GOT3 (cell line): ENCODE results near the gene IGSF9.
A peak's percentile ranks its signal among the peaks of the same experiment; 100 is the strongest.

Experiments used
- DNase-seq: peaks from one replicate; lab custom pipeline; 2025; ENCODE audit warnings: mixed read lengths; lab: John Stamatoyannopoulos, UW

Gene IGSF9

DNA sequence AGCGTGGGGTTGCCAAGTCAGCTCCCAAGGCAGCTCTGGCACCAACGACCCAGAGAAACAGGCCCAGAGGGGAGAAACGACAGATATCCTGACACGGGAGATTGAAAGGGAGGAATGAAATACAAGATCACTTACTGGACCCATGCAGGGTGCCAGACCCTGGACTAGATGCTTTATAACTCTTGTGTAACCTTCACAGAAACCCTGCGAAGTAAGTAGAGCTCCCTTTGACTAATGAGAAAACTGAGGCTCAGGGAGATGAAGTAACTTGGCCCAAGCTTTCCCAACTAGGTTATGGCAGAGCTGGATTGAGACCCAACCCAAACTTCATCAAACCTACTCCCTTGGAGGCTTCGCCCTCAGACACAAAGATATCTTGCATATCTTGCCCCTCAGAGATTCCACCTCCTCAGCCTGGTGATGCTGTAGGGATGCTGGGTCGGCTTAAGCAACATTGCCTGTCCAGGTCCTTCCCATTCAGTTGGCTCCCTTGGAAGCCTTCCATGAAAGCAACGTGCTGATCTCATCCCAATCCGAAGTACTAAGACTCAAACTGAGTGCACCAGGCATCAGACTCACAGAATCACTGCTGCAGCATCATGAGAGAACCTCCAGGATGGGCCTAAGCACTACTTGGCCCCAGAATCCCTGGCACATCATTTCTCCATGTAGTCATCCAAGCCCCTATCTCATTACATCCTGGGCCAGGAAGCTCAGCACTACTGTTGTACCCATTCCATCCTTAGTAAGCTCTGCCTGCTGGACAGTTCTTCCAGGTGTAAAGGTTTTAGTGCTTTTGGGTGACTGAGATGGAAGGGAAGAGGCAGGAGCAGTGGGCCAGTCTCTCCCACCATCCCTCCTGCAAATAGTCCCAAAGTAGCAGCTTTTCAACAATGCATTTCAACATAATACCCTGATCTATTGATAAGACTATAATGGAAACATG, 1.1 kb upstream of the IGSF9 start:
- DNase-seq: no peak

DNA sequence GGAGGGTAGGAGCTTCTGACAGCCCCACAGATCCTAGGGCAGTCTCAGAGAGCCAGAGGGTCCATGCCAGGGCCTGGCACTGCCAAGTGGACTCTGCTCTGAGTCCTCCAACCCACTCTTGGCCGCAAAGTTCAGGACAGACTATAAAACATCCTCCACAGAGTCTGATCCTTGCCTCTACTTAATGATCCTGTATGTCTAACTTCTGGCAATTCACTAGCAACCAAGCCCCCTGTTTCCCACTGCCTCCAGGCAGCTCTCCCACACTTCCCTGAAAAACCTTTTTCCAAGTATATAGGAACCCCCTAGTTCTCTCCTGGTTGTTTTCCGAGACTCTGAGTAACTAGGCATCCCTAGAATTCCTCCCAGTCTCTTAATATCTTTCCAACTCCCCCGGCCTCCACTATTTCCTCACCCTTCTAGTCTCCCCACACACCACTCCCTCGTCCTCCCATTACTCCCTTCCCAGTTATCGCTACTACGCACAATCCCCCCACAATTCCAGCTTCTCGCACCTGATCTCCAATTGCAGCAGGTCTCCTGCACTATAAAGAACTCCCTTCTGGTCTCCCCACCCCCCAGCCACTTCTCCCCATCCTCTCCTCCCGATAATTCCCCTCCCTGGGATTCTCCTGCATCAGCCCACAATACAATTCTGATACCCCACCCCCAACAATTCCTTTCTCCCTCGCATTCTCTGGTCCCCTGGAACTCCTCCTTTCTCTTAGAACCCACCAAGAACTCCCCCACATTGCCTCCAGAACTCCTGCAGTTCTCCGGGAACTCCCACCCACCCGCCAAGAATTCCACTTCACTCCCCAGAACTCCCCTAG, 574 bp downstream of the IGSF9 start:
- DNase-seq: no peak

DNA sequence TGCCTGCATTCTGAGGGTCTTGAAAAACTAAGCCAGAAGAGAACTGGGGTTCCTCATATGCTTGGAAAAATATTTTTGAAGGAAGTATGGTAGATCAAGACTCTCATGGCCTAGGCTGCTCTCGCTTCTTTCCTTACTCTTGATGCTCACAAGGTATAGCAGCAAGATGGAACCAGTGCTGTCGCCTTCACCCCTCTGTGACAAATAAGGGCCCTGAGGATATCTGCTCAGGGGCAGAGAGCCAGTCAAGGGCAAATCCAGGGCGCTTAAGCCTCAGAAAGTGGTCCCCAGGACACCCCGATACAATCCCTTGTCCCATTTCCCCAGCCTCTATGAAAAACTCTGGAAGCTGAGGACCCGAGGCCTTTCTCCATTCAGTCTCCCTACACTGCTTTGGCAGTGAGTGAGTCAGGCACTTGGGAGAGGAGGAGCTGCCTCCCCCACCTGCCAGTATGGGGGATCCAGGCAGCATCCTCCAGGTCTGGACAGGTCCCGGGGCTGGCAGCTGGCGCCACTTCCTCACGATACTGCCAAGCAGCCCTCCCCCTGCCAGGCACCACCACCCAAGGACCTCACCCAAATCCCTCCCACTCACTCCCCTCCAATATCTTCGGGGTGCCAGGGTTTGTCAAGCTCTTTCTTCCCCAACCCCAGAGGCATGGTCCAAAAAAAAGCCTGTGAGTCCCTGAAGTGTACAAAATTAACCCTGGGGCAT, 1.3 kb downstream of the IGSF9 start:
- DNase-seq: no peak

DNA sequence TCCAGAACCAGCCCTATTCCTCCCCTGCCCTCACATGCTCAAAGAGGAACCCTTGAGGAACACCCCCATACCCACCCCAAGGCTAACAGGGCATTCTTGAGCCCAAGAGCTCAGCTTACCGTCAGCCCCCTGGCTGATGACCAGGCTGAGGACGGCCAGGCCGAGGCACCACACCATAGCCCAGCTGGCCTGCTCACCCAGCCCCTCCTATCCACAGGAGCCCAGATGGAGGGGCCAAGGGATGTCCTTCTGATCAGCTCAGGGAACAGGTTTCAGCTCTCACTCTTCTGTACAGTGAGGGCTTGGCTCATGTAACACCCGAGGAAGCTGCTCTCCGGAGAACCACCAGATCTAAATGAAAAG, 2.2 kb downstream of the IGSF9 start:
- no peak for DNase-seq

DNA sequence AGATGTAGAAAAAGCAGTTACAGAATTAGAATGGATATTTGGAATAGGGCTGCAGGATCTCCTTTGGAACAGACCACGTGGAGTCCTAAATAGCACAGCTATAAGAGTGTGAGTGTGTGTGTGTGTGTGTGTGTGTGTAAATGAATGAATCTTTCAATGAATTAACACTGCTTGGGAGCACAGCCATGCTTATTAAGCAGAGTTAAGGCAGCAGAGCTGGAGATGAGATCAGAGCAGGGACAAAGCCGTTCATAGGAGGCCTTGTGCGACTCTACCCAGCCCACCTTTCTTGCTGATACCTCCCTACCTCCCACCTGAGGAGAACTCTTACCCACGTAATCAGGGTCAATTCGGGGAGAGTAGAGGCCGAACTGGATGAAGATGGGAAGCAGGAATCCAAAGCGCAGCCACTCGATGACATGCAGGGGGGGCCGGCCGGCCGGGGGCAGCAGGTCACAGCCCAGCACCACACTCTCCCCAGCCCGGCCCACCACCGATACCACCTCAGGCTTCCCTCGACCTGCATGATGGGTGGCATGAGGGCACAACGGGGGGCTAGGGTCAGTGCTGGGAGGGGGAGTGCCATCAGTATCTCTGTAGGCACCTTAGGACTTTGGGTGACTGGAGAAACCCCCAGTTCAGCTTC, 2.7 kb downstream of the IGSF9 start:
- no peak for DNase-seq

DNA sequence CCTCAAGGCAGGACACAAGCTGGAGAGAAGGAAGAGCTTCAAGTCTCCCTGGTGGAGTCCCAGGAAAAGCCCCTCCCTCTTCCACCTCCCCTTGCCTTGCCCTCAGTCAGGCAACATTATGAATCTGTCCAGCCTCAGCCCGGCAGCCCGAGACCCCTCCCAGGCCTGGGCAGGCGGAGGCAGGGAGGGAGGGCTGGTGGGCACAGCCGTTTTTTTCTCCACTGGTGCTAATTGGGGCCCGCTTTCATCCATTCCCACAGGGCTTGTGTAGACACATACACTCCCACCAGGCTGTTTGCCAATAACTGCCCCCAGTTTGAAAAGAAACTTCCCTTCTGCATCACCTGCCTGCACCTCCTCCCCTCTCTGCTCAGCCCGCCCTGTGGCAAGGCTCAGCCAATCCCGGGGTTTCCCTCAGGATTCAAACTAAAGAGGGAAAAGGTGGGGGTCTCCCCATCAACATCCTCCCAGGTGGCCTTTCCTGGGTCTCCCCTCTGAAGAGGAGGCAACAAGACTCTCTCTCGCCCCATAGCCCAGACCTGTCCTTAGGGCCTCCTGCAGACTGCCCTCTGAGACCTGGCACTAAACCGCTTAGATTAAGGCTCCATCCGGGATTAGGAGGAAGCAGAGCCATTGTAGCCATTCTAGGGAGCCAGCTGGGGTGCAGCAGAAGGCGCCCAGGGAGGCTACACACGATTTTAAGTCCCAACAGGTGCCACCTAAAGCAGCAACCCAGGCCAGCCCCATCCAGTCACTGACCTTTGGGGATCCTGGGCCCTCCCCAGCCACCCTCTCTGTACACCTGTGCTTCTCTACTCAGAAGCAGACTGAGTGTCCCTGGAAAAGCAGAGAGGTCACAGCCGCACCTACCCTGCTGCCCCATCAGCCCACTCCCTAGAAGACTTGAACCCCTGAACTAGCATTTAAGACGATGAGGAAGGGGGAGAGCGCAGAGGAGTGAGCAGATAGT, 3.5 kb downstream of the IGSF9 start:
- no peak for DNase-seq

DNA sequence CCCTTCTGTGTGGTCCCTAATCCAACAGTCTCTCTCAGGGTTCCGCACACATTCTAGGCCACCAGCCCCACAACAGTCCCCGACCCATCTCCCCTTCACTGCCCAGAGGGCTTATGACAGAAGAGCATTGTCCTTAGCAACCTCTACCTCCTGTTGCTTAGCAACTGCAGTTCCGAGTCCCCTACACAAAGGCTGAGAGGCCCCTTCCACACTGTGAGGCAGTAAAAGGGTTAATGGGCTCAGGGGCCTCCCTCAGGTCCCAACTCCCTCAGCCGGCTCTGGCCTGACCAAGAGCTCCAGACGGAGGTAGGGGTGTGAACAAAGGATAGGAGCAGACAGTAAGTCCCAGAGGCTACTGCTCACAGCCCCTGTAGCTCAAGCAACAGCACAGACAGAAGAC, 4.3 kb downstream of the IGSF9 start:
- DNase-seq: no peak

DNA sequence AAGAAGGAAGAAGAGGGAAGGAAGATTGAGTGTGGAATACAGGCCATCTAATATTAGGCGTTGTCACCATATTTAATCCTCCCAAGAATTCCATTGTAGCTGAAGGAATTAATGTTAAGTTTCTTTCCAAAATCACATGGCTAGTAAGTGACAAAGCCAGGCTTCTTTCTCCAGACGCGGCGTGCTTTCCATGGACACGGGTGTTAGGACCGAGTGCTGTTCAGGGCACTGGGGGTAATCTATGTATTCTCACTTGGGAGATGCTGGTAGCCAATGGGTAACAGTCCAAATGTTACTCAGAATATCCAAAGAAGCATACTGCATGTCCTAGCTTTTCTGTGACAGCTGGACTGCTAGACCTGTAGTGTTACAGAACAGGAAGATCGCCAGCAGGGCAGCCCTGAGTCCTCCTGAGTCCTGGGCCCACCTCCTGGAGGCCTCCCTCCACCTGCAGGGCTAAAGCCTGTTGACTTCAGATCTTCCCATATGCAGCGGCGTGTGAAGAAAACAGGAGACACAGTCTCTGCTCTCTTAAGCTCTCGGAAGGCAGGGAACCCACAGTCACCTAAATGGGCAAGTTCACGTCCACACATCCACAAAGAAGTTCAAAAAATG, 5.3 kb downstream of the IGSF9 start:
- no peak for DNase-seq

DNA sequence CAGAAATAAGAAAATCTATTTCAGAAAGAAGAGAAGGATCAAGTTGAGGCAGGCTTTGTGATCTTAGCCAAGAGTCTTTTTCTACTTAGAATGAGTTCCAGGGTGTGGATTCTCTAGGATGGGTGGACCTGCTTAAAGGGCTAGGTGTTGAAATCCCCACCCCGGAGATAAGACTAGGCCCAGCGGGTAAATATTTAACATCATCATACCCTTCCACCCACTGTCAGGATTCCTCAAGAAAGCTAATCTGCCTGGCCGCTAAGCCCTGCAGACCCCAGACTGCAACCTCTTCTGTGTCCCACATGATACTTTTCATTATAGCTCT, 5.8 kb downstream of the IGSF9 start:
- no peak for DNase-seq

DNA sequence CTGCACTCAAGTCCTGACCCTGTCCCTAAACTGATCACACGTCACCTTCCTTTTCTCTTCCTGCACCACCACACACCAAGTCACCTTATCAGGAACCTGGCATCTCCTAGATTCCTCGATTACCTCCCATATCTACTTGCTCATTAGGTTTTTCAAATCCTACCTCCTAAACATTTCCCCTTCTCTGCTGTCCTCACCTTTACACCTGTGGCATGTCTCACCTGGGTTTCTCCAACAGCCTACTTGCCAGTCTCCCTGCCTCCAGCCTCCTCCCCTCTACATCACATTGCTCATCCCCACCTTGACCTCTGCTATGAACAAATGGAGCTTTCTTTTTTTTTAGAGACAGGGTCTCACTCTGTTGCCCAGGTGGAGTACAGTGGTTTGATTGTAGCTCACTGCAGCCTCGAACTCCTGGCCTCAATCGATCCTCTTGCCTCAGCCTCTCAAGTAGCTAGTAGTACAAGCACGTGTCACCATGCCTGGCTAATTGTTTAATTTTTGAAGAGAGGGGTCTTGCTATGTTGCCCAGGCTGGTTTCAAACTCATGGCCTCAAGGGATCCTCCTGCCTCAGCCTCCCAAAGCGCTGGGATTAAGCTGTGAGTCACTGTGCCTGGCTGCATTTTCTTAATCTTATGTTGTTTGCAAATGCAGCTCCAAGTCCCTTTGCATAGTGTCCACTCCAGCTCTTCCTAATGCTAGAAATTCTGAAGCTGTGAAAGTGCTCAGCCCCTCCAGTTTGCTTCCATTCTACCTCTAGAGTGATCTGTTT, 6.3 kb downstream of the IGSF9 start:
- no peak for DNase-seq

DNA sequence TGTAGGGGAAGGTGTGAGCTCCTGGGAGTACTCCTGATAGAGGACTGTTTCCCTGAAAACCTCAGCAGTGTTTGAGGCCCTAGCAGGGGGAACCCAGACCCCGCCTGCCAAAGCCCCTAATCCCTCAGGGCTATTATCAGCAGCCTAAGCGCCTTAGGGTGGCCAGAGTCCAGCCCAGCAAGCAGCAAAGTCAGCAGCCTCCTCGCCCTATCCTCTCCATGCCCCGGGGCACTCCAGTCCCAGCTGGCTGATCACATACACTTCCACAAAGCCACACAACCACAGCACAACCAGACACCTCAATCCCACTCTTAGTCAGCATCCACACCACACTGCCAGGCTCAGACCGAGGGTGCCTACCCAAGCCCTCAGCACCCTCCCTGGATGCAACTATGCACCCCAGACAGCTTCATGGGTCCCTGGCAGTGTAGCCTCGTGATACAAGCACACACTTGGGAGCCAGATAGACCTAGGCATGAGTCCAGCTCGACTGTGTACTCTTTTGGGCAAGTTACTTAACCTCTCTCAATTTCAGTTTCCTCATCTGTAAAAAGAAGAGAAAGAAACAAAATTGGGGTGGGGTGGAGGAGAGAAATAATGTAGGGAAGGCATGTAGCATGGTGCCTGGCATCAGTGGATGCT, 7.1 kb downstream of the IGSF9 start:
- no peak for DNase-seq

DNA sequence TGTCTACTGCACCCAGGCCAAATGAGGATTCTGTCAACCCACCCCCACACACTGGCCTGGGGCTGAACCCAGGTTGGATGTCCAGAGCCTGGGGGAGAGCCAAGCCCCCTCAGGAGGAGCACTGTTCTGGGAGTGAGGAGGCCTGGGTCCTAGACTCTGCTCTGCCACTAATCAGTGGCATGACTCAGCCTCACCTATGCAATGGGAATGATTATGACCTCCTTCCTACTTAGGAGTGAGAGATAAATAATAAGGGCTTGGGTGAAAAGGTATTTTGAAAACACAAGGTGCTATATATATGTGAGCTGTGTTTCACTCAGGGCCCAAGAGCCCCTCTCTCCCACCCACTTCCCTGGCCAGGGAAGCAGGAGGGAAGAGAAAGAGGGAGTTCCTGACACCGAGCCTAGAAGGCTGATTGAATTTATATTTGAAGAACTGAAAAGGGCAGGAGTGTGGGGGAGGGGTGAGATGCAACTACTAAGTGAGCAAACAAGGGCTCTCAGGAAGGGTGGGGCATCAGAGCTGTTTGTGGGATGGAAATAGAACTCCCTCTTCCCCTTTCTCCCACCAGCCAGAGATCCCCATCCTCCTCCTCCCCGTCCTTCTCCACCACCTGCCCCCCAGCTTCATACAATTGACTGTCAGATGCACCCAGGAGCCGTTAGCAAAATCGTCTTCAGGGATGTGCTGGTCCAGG, 8.2 kb downstream of the IGSF9 start:
- no peak for DNase-seq

DNA sequence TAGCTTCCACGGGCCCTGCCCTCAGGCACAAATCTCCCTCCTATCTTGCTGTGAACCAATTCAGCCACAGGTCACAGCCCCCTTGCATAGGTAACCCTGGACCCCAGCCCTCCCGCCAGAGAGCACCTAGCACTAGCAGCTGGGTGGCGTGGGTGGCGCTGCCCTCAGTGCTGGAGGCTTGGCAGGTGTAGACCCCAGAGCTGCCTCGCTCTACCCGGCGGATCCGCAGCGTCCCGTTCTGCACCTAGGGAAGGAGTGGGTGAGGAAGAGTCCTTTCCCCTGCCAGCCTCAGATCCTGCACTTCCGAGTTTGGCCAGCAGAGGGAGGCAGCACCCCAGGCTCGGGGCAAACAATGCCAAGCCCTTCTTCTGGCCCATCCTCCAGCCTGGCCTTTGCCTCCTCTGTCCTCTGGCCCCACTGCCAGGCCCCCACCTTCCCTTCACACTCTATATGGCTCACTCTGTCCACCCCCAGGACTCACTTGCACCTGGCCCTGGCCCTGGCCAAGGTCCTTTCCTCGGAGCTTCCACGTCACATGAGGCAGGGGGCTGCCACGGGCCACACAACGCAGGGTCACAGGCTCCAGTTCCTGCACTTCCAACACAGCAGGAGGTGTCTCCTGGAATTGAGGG, 9.0 kb downstream of the IGSF9 start:
- DNase-seq: peak; percentile 16

DNA sequence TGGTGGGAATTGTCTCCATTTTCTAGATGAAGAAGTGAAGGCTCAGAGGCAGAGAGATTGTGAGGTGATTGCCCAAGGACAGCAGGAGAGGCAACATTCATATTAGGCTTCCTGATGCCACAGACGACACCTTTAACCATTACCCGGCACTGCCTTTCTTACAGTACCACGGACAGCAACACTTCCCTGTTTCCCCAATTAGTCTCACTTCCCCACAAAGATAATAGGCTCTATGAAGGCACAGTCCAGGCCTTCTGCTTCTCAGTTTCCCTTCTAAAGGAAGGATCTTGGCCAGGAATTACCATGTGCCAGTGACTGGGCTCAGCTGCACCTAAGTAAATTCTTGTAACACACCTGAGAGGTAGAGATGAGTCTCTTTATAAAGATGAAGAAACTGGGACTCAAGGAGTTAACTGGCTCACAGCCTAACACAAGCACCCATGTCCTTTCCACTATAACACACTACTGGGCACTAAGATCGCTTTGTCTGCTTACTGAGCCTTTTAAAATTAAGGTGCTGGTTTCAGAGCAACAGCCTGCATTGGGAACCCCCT, 9.6 kb downstream of the IGSF9 start:
- no peak for DNase-seq

DNA sequence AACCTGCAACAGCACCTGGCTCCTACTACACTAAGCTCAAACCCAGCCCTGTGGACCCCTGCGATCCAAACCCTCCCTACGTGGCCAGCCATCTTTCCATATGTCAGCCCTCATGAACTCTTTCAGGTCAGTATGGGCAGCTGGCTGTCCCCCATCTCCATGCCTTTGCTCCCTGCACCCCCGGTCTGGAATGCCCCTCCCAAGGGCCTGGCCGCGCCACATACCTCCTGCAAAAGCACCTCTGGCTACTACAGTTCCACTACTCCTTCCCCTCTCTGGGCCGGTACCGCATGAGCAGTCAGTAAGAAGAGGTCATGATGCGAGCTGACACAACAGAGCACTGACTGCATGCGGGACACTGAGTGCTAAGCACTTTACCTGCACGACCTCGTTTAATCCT, 10.1 kb downstream of the IGSF9 start:
- no peak for DNase-seq

DNA sequence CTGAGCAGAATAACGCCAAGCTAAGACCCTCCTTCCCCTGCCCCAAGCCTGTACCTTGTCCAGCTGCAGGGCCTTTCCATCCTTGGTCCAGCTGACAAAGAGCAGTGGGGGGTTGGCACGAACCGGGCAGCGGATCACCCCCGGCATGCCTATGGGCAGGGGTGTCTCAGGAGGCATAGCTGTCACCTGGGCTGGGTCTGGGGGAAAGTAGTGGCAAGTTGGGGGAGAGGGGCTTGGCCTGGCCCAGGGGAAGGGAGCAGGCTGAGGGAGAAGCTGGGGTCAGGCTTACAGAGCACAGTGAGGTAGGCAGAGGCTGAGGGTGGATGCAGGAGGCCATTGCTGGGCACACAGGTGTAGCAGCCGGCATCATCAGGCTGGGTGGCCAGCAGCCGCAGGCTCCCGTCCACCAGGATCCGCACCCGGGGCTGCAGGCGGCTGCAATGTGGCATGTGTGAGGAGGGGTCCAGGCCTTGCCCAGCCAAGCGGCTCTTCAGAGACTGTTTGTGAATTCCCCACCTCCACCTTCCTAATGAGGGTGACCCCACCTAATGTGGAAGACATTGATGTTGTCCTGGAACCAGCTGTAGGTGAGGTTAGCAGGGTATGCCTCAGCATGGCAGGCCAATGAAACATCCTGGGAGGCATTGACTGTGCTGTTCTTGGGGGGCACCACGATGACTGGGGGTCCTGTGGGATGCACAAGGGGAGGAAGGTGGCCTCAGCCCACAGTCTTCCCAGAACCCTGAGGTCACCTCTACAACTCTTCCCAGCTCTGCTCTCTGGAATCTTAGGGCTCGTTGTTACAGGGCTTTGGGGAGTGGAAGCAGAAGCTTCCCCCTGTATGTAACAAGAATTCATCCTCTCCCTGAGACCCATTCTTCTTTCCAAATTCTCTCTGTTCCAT, 11.0 kb downstream of the IGSF9 start:
- no peak for DNase-seq

DNA sequence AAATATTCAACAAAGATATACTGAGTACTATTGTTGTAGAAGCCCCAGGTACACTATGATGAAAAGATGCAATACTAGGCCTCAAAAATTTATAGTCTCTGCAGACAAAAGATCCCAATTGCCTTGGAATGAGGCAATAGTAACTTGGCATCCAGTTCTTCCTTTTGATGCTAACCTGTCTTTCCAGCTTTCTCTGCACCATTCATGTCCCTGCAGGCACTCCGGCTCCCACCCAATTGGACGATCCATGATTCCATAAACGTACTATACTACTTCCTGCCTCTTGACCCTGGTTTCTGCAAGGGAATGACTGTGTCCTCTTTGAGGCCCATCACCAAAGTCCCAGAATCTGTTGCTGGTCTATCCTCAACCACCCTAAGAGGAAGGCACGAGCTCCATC, 12.1 kb downstream of the IGSF9 start:
- DNase-seq: no peak
